Stomach (tissue), 9 donors: ENCODE results near the gene SLC43A1. TPM values are rescaled to one million over a fixed set of nuclear protein-coding genes. Genes with fewer than 3 reads are reported as not detected.

Experiments
- DNase-seq, 2 donors: peaks; one replicate each; pipeline versions ENCODE4 v3.0.0 to v3.0.0-alpha.2; 2013 to 2019
- H3K27ac ChIP-seq, 5 donors: fragments of 200-600 bp in 4 of 5; sonication (generic) in 4 of 5; one replicate each; pipeline ENCODE4 v1.5.1; 2013 to 2019; ENCODE audit warnings: mild to moderate bottlenecking in 1 of 5, moderate library complexity in 1 of 5
- H3K27me3 ChIP-seq, 3 donors: fragments of 200-600 bp; sonication (generic); one replicate each; pipeline ENCODE4 v1.5.1; 2017 to 2019; ENCODE audit warnings: mixed run types in 1 of 3
- H3K36me3 ChIP-seq, 4 donors: fragments of 200-600 bp; sonication (generic); 1 replicate in 3 of 4; 2 replicates in 1 of 4; pipeline ENCODE4 v1.5.1; 2016 to 2019
- H3K4me1 ChIP-seq, 4 donors: fragments of 200-600 bp; sonication (generic); one replicate each; pipeline ENCODE4 v1.5.1; 2016 to 2019
- H3K4me3 ChIP-seq, 4 donors: fragments of 200-600 bp; sonication (generic) in 3 of 4; one replicate each; pipeline ENCODE4 v1.5.1; 2016 to 2019; ENCODE audit warnings: mild to moderate bottlenecking in 1 of 4
- H3K9me3 ChIP-seq, 4 donors: fragments of 200-600 bp; sonication (generic); one replicate each; pipeline ENCODE4 v1.5.1; 2016 to 2019
- CTCF ChIP-seq, 7 experiments: fragments of 450-650 bp in 4 of 7; fragments of 200-600 bp in 3 of 7; sonication (generic) in 3 of 7; IDR thresholded peaks; one replicate each; pipeline ENCODE4 v1.5.1; 2016 to 2019; ENCODE audit warnings: antibody characterized with exemption in 7 of 7, control low read depth in 2 of 7, mild to moderate bottlenecking in 1 of 7
- EP300 ChIP-seq: sonication (generic); formaldehyde crosslinking; IDR thresholded peaks from one replicate; pipeline ENCODE4 v1.6.1; 2017; ENCODE audit warnings: antibody characterized with exemption
- POLR2A ChIP-seq, 4 donors: fragments of 450-650 bp; IDR thresholded peaks; one replicate each; pipeline ENCODE4 v1.6.1; 2016; ENCODE audit warnings: antibody characterized with exemption in 4 of 4, control low read depth in 2 of 4, mild to moderate bottlenecking in 1 of 4, moderate library complexity in 1 of 4
- POLR2AphosphoS5 ChIP-seq, 3 donors: sonication (generic); formaldehyde crosslinking; IDR thresholded peaks; one replicate each; pipeline ENCODE4 v1.6.1; 2016; ENCODE audit warnings: antibody characterized with exemption in 3 of 3
- WGBS, 5 donors: extraction: QIAGEN DNeasy Blood & Tissue Kit in 3 of 5; methylation state at CpG; one replicate each; pipeline versions ENCODE4 v1.1.5 to v1.1.7; 2013 to 2018; 5-methylcytosine and 5-hydroxymethylcytosine counted together
- intact Hi-C: fragments of 100-400 bp; cut with DNase I; formaldehyde crosslinking; loops from one replicate; pipeline ENCODE4 v1.15.1; 2023; ENCODE audit warnings: low total_unique reads
- polyA plus RNA-seq, 3 donors: library from polyadenylated mRNA; stranded (reverse); fragments of 200-250 nt; gene quantifications; one replicate each; pipeline ENCODE4 v1.2.3, GENCODE V29; 2013
- total RNA-seq, 5 donors: library from RNA; depleted of rRNA; stranded (reverse); fragments of >200 nt; gene quantifications; one replicate each; pipeline versions ENCODE4 v1.1.0 to v1.2.3, GENCODE V29; 2014 to 2016
- donor health status: healthy with polysubstance abuse.
- donor health status: Bipolar disorder and iron deficiency.
- donor health status: healthy.

Gene SLC43A1
- total and polyA plus RNA-seq, 8 donors, result 10.5 to 38.4 (median 19.1) TPM

GRCh38 chr11:57458410-57459163, 56.9 kb downstream of the SLC43A1 start:
- peaks cover 36 to 45% (median 43%) of the 10 kb centered on the region in 4 donors for H3K4me1 ChIP-seq
- WGBS, 5 donors, result 0 to 1% (median 1%) methylated on average over 27 to 44 of the region's 44 CpGs
- peak overlapping the region in 1 of 5 donors; percentile 27 for H3K27ac ChIP-seq
- peak overlapping the region; percentile 42 to 57 (median 50) for H3K4me3 ChIP-seq
- DNase-seq, result peak; percentile 62 to 73
- peaks cover 4 to 61% (median 36%) of the 10 kb centered on the region in 3 donors for H3K27me3 ChIP-seq
- intact Hi-C loops, result loop anchor here (10.0 kb wide), 1 partner anchor 114 kb away; no protein-coding TSS in a partner anchor
- peak in 5 of 7 experiments; percentile 46 to 84 (median 70) for TF ChIP-seq CTCF (IDR thresholded peaks at IDR 0.05)
- no peak for TF ChIP-seq POLR2AphosphoS5 (IDR thresholded peaks at IDR 0.05)
- H3K9me3 ChIP-seq, result no peaks in the 10 kb centered on the region
- no peaks in the 10 kb centered on the region for H3K36me3 ChIP-seq

GRCh38 chr11:57458060-57458409, 57.5 kb downstream of the SLC43A1 start:
- peaks cover 36 to 46% (median 43%) of the 10 kb centered on the region in 4 donors for H3K4me1 ChIP-seq
- no peaks in the 10 kb centered on the region for H3K36me3 ChIP-seq
- H3K4me3 ChIP-seq, result peak overlapping the region; percentile 42 to 57 (median 50)
- H3K27ac ChIP-seq, result peak overlapping the region in 1 of 5 donors; percentile 27
- no peak for DNase-seq
- TF ChIP-seq POLR2AphosphoS5 (IDR thresholded peaks at IDR 0.05), result no peak
- TF ChIP-seq POLR2A (IDR thresholded peaks at IDR 0.05), result no peak
- no peak for TF ChIP-seq EP300
- no peak for TF ChIP-seq CTCF (IDR thresholded peaks at IDR 0.05)
- H3K27me3 ChIP-seq, result peaks cover 4 to 61% (median 36%) of the 10 kb centered on the region in 3 donors
- intact Hi-C loops, result loop anchor here (10.0 kb wide), 1 partner anchor 113 kb away; no protein-coding TSS in a partner anchor
- 2 to 5% (median 3%) methylated on average over 9 to 16 of the region's 16 CpGs for WGBS, 5 donors
- no peaks in the 10 kb centered on the region for H3K9me3 ChIP-seq

GRCh38 chr11:57457643-57458023, 57.9 kb downstream of the SLC43A1 start:
- intact Hi-C loops, result loop anchor here (10.0 kb wide), 1 partner anchor 113 kb away; no protein-coding TSS in a partner anchor
- no peak for DNase-seq
- H3K36me3 ChIP-seq, result no peaks in the 10 kb centered on the region
- H3K4me1 ChIP-seq, result peaks cover 36 to 49% (median 43%) of the 10 kb centered on the region in 4 donors
- 2 to 20% (median 7%) methylated on average over 7 of the region's 7 CpGs for WGBS, 5 donors
- no peaks in the 10 kb centered on the region for H3K9me3 ChIP-seq
- peak overlapping the region in 1 of 4 donors; percentile 57 for H3K4me3 ChIP-seq
- H3K27me3 ChIP-seq, result peaks cover 4 to 60% (median 36%) of the 10 kb centered on the region in 3 donors
- TF ChIP-seq CTCF (IDR thresholded peaks at IDR 0.05) (peak in 1 of 7 experiments; percentile 14), POLR2AphosphoS5 (IDR thresholded peaks at IDR 0.05) (no peak), POLR2A (IDR thresholded peaks at IDR 0.05) (no peak), EP300 (no peak)
- H3K27ac ChIP-seq, result no peak overlapping the region

GRCh38 chr11:57456960-57457642, 58.4 kb downstream of the SLC43A1 start:
- no peak for TF ChIP-seq POLR2AphosphoS5 (IDR thresholded peaks at IDR 0.05)
- peak in 5 of 7 experiments; percentile 89 to 100 (median 98) for TF ChIP-seq CTCF (IDR thresholded peaks at IDR 0.05)
- no peak for TF ChIP-seq EP300
- TF ChIP-seq POLR2A (IDR thresholded peaks at IDR 0.05), result no peak
- 10 to 12% (median 11%) methylated on average over 15 to 19 of the region's 19 CpGs for WGBS, 5 donors
- H3K4me1 ChIP-seq, result peaks cover 36 to 49% (median 43%) of the 10 kb centered on the region in 4 donors
- H3K9me3 ChIP-seq, result no peaks in the 10 kb centered on the region
- no peak overlapping the region for H3K27ac ChIP-seq
- peak overlapping the region in 1 of 4 donors; percentile 57 for H3K4me3 ChIP-seq
- H3K27me3 ChIP-seq, result peaks cover 4 to 55% (median 36%) of the 10 kb centered on the region in 3 donors
- H3K36me3 ChIP-seq, result no peaks in the 10 kb centered on the region
- DNase-seq, result peak; percentile 94
- intact Hi-C loops, result loop anchor here (10.0 kb wide), 1 partner anchor 112 kb away; no protein-coding TSS in a partner anchor
